NOMO-1 treated with DMSO at 0.1 percent for 48 hours (cell line): ENCODE measurements around the gene PDE11A.
"Not testable (repeated sequence)": the region's sequence is repeated elsewhere in the genome, so short reads cannot be mapped to it uniquely, and the experiment has no call there.

Source experiments
- DNase-seq: peaks from one replicate; lab custom pipeline; 2025; ENCODE audit not compliant: unreplicated experiment; lab: John Stamatoyannopoulos, UW

Gene PDE11A

GRCh38 chr2:178009813-178010212 is 62.8 kb downstream of the PDE11A start:
- no peak for DNase-seq

GRCh38 chr2:178008636-178009289 is 63.8 kb downstream of the PDE11A start:
- no peak for DNase-seq

GRCh38 chr2:178006710-178007109 is 65.9 kb downstream of the PDE11A start:
- DNase-seq, result no peak

- DNase-seq, result no peak
Observed at GRCh38 chr2:178005756-178006155, 66.8 kb downstream of the PDE11A start.

- no peak for DNase-seq
Observed at GRCh38 chr2:178002038-178002437, 70.5 kb downstream of the PDE11A start.

- DNase-seq, result no peak
Observed at GRCh38 chr2:177998996-177999395, 73.6 kb downstream of the PDE11A start.

- no peak for DNase-seq
Observed at GRCh38 chr2:177998006-177998405, 74.6 kb downstream of the PDE11A start.

- no peak for DNase-seq
Observed at GRCh38 chr2:177992992-177993391, 79.6 kb downstream of the PDE11A start.

GRCh38 chr2:177989029-177989885 is 83.3 kb downstream of the PDE11A start:
- DNase-seq, result no peak

- DNase-seq, result no peak
Observed at GRCh38 chr2:177984749-177985148, 87.8 kb downstream of the PDE11A start.

- peak; percentile 12 for DNase-seq
Observed at GRCh38 chr2:177983183-177983788, 89.3 kb downstream of the PDE11A start.

GRCh38 chr2:177972782-177973181 is 99.8 kb downstream of the PDE11A start:
- DNase-seq, result no peak

- DNase-seq, result no peak
Observed at GRCh38 chr2:177972123-177972522, 100.5 kb downstream of the PDE11A start.

- no peak for DNase-seq
Observed at GRCh38 chr2:177970670-177971454, 101.7 kb downstream of the PDE11A start.

GRCh38 chr2:177964892-177965291 is 107.7 kb downstream of the PDE11A start:
- DNase-seq, result no peak

- DNase-seq, result no peak
Observed at GRCh38 chr2:177952151-177952550, 120.4 kb downstream of the PDE11A start.

GRCh38 chr2:177947598-177947997 is 125.0 kb downstream of the PDE11A start:
- DNase-seq, result not testable (repeated sequence)

- not testable (repeated sequence) for DNase-seq
Observed at GRCh38 chr2:177944530-177944929, 128.0 kb downstream of the PDE11A start.

- DNase-seq, result no peak
Observed at GRCh38 chr2:177942731-177943130, 129.8 kb downstream of the PDE11A start.

- DNase-seq, result no peak
Observed at GRCh38 chr2:177939211-177939610, 133.4 kb downstream of the PDE11A start.

- DNase-seq, result no peak
Observed at GRCh38 chr2:177930916-177931315, 141.7 kb downstream of the PDE11A start.
